GM12878 (cell line): ENCODE measurements around the gene DCBLD1. TPM values are rescaled to one million over a fixed set of nuclear protein-coding genes. Genes with fewer than 3 reads are reported as not detected.

Source experiments
- ATAC-seq: fragments of 200-7000 bp; cut with Tn5 transposase; 3 replicates; pipeline ENCODE4 v1.9.1; 2020; ENCODE audit warnings: mild to moderate bottlenecking, moderate library complexity
- BruUV-seq: library from RNA; stranded (reverse); fragments of 400-500 nt; replicated peaks from 2 replicates; lab custom pipeline; 2021; lab: Mats Ljungman, UMichigan
- CTCF ChIA-PET: fragments of 300-600 bp; sonication (Branson Sonifier 250); formaldehyde crosslinking; extraction: SDS; loops from one replicate; lab custom pipeline; 2021; ENCODE audit warnings: inconsistent platforms; lab: Yijun Ruan, JAX
- POLR2A ChIA-PET: fragments of 350-600 bp; formaldehyde crosslinking; extraction: SDS; loops from one replicate; lab custom pipeline; 2021; ENCODE audit warnings: inconsistent platforms; lab: Charles Lee
- RAD21 ChIA-PET: fragments of 300-600 bp; sonication (Branson Sonifier 250); formaldehyde crosslinking; loops from one replicate; lab custom pipeline; 2023; ENCODE audit warnings: antibody characterized with exemption; ENCODE audit not compliant: unreplicated experiment; lab: Charles Lee
- SMC1A ChIA-PET: fragments of 300-600 bp; sonication (Branson Sonifier 250); formaldehyde crosslinking; loops from one replicate; lab custom pipeline; 2023; ENCODE audit not compliant: unreplicated experiment, uncharacterized antibody; lab: Charles Lee
- DNase-seq: peaks from one replicate; pipeline ENCODE4 v3.0.0-alpha.2; 2011; ENCODE audit warnings: low read depth, low spot score
- FAIRE-seq: peaks from 3 replicates; lab custom pipeline; 2011; peaks lifted over from hg19 to GRCh38; lab: Jason Lieb, UNC
- H2AFZ ChIP-seq: 2 replicates; pipeline ENCODE4 v1.6.0; 2011; ENCODE audit warnings: low read depth, low read length, control low read depth; ENCODE audit not compliant: control insufficient read depth
- H3K27ac ChIP-seq: 2 replicates; pipeline ENCODE4 v1.5.1; 2011; ENCODE audit warnings: control low read depth; ENCODE audit not compliant: control insufficient read depth, insufficient read depth
- H3K27me3 ChIP-seq, 2 experiments: replicated peaks in 1 of 2; 2 replicates each; pipeline versions ENCODE4 v1.6.0 to v1.6.1; 2011; ENCODE audit warnings: low read length in 1 of 2; ENCODE audit not compliant: control insufficient read depth in 2 of 2, insufficient read depth in 2 of 2
- H3K36me3 ChIP-seq, 2 experiments: 2 replicates each; pipeline ENCODE4 v1.5.1; 2011; ENCODE audit warnings: low read length in 1 of 2; ENCODE audit not compliant: control insufficient read depth in 2 of 2, insufficient read depth in 2 of 2
- H3K4me1 ChIP-seq: 2 replicates; pipeline ENCODE4 v1.6.1; 2011; ENCODE audit warnings: mild to moderate bottlenecking, low read length, moderate library complexity, mixed read lengths; ENCODE audit not compliant: control insufficient read depth, insufficient read depth
- H3K4me2 ChIP-seq: 2 replicates; pipeline ENCODE4 v1.6.0; 2011; ENCODE audit warnings: control low read depth; ENCODE audit not compliant: control insufficient read depth, insufficient read depth
- H3K4me3 ChIP-seq: fragments of 200-600 bp; sonication (generic); 2 replicates; pipeline ENCODE4 v1.5.1; 2016
- H3K79me2 ChIP-seq: 2 replicates; pipeline ENCODE4 v1.6.0; 2011; ENCODE audit warnings: low read length; ENCODE audit not compliant: control insufficient read depth, insufficient read depth
- H3K9ac ChIP-seq: 2 replicates; pipeline ENCODE4 v1.8.0; 2011; ENCODE audit warnings: low read length, control low read depth, mixed read lengths; ENCODE audit not compliant: control insufficient read depth, insufficient read depth
- H3K9me3 ChIP-seq: replicated peaks from 3 replicates; pipeline ENCODE4 v1.5.1; 2011; ENCODE audit warnings: mild to moderate bottlenecking, low read length; ENCODE audit not compliant: control insufficient read depth, insufficient read depth
- H4K20me1 ChIP-seq: 2 replicates; pipeline ENCODE4 v1.6.0; 2011; ENCODE audit not compliant: control insufficient read depth, insufficient read depth
- NR2C2 ChIP-seq: IDR thresholded peaks from 2 replicates; pipeline ENCODE4 v1.6.1; 2011; ENCODE audit warnings: borderline replicate concordance, low read depth; ENCODE audit not compliant: control insufficient read depth, insufficient read length
- RAD21 ChIP-seq: IDR thresholded peaks from 2 replicates; pipeline ENCODE4 v1.6.1; 2011; ENCODE audit warnings: mild to moderate bottlenecking, low read depth, low read length, moderate library complexity; ENCODE audit not compliant: insufficient read depth
- SMC3 ChIP-seq: IDR thresholded peaks from 2 replicates; pipeline ENCODE4 v1.6.1; 2011; ENCODE audit warnings: low read length, improper control_type of control experiment, borderline replicate concordance
- ZBTB40 ChIP-seq: fragments of 450-650 bp; IDR thresholded peaks from 2 replicates; pipeline ENCODE4 v1.6.1; 2016; ENCODE audit warnings: mild to moderate bottlenecking, moderate library complexity, borderline replicate concordance
- ZNF384 ChIP-seq: IDR thresholded peaks from 2 replicates; pipeline ENCODE4 v1.6.1; 2012; ENCODE audit warnings: low read depth, mild to moderate bottlenecking, low read length, improper control_type of control experiment, borderline replicate concordance
- WGBS: methylation state at CpG from one replicate; pipeline ENCODE4 v1.1.6; 2016; ENCODE audit warnings: low lambda C conversion rate; ENCODE audit not compliant: insufficient replicate concordance, insufficient coverage; ENCODE audit errors: missing lambda C conversion rate; 5-methylcytosine and 5-hydroxymethylcytosine counted together
- in situ Hi-C: fragments of 300-500 bp; cut with MboI; formaldehyde crosslinking; loops from 9 replicates; pipeline ENCODE4 v1.14.3; 2018; ENCODE audit warnings: mixed read lengths
- intact Hi-C: fragments of 100-400 bp; cut with micrococcal nuclease; formaldehyde crosslinking; loops from one replicate; pipeline ENCODE4 v1.14.2; 2022; ENCODE audit not compliant: unreplicated experiment
- polyA plus RNA-seq, 11 experiments: library from polyadenylated mRNA; depleted of rRNA in 4 of 11; unstranded in 6 of 11; stranded (reverse) in 5 of 11; fragments of >200 nt; fragmentation: Nextera tagmentation in 4 of 11; fragmentation: Illumina TruSeq in 1 of 11; extraction: Ambion mirVana in 4 of 11; extraction: Trizol in 1 of 11; gene quantifications; 1 replicate in 1 of 11; 2 replicates in 10 of 11; pipeline versions ENCODE4 v1.2.1 to v1.2.3, GENCODE V29; 2011 to 2016; ENCODE audit warnings: inconsistent platforms in 2 of 11, missing spikeins in 2 of 11, low read depth in 1 of 11
- total RNA-seq, 4 experiments: library from RNA; depleted of rRNA in 3 of 4; stranded (reverse); fragments of >200 nt in 3 of 4; fragmentation: Illumina TruSeq in 1 of 4; extraction: Trizol in 1 of 4; gene quantifications; 2 replicates each; pipeline versions ENCODE4 v1.2.1 to v1.2.3, GENCODE V29; 2013 to 2021
- TF ChIP-seq, protein P1 (sequence below), 3 experiments: IDR thresholded peaks in 2 of 3; conservative IDR thresholded peaks in 1 of 3; 2 replicates each; pipeline ENCODE4 v1.5.1; 2011; ENCODE audit warnings: low read depth in 3 of 3, low read length in 3 of 3, mild to moderate bottlenecking in 3 of 3, control low read depth in 2 of 3, moderate library complexity in 2 of 3, inconsistent platforms in 1 of 3, mixed read lengths in 1 of 3; ENCODE audit not compliant: control insufficient read depth in 2 of 3, insufficient read depth in 1 of 3; ENCODE audit errors: extremely low read depth in 1 of 3

The DCBLD1 gene
- total and polyA plus RNA-seq, 10 of the 15 experiments (the other 5 are each of a cell fraction or from before 2014, with no cell fraction given) = 0.92 to 9.2 (median 8.3) TPM

DNA sequence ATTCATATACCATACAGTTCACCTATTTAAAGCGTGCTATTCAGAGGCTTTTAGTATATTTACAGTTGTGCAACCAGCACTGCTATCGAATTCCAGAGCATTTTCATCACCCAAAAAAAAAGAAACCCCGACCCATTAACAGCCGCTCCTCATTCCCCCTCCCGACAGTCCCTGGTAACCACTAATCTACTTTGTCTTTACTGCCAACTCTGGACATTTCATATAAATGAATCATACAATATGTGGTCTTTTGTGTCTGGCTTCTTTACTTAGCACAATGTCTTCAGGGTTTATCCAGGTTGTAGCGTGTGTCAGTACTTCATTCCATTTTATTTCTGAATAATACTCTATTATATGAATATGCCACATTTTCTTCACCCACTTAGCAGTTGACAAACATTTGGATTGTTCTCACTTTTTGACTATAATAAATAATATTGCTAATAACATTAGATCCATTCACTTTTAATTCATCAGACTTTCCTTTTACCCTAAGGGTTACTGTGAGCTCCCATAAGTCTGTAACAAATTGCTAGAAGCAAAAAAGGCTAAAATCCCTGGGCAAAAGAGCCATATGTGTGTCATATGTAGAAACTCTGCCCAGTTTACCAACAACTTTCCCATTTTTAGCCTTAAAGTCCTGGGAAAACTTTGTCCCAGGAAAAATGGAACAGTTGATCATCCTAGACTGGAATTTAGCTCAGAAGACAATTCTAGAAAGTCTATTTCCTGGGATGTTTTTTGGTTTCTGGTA lies 33.6 kb upstream of the DCBLD1 start (continued):
- no peak for TF ChIP-seq ZBTB40

DNA sequence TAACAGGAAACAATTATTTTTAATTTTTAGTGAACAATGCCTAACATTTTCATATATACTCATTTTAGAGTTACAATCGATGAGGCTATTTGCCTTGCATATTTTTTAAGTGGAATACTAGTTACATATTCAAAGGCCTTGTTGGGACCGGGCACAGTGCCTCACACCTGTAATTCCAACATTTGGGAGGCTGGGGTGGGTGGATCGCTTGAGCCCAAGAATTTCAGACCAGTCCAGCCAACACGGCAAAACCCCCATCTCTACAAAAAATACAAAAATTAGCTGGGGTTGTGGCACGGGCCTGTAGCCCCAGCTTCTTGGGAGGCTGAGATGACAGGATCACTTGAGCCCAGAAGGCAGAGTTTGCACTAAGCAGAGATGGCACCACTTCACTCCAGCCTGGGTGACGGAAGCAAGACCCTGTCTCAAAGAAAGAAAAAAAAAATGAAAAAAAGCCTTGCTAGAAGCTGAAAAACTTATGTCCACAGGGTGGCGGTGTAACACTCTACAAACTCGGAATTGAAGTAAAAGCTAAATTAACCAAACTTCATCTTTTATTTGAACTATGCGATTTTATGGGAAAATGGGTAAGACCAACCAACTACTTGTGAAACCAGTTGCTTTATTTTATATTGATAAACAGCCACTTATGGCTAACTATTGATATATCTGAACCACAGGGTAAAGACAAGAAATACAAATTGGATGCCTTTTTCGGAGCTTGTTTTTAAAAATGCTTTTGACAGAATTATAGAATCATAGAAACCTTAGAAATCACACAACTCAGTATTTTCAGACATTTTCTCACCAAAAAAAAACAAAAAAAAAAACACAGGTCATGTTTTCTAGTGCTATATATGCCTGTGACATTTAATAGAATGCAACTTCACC lies 32.7 kb upstream of the DCBLD1 start:
- Histone ChIP-seq H4K20me1 (no peaks in the 10 kb centered on the region), H3K27ac (no peak overlapping the region), H3K36me3 (no peaks in the 10 kb centered on the region), H3K4me1 (no peaks in the 10 kb centered on the region), H3K4me3 (no peak overlapping the region), H2AFZ (peak overlapping the region; percentile 30; the same call in 1 of the 2 replicates), H3K79me2 (no peaks in the 10 kb centered on the region), H3K9ac (no peak overlapping the region), H3K4me2 (no peak overlapping the region), H3K27me3 (no peaks in the 10 kb centered on the region), H3K9me3 (no peaks in the 10 kb centered on the region)
- RAD21 ChIA-PET = interaction anchor here (0.6 to 5.3 kb wide), 22 partner anchors 15 to 947 kb away, joined by 3 to 71 read pairs (median 4); partner anchors contain the start of gene GOPC
- no TSS peak for BruUV-seq
- TF ChIP-seq NR2C2 (no peak), SMC3 (peak; percentile 71; the same call in 1 of the 2 replicates), RAD21 (peak; percentile 86), ZNF384 (peak; percentile 89)
- TF ChIP-seq, protein P1, sequence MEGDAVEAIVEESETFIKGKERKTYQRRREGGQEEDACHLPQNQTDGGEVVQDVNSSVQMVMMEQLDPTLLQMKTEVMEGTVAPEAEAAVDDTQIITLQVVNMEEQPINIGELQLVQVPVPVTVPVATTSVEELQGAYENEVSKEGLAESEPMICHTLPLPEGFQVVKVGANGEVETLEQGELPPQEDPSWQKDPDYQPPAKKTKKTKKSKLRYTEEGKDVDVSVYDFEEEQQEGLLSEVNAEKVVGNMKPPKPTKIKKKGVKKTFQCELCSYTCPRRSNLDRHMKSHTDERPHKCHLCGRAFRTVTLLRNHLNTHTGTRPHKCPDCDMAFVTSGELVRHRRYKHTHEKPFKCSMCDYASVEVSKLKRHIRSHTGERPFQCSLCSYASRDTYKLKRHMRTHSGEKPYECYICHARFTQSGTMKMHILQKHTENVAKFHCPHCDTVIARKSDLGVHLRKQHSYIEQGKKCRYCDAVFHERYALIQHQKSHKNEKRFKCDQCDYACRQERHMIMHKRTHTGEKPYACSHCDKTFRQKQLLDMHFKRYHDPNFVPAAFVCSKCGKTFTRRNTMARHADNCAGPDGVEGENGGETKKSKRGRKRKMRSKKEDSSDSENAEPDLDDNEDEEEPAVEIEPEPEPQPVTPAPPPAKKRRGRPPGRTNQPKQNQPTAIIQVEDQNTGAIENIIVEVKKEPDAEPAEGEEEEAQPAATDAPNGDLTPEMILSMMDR (IDR thresholded peaks at IDR 0.05 in 2 of 3, conservative IDR thresholded peaks at IDR 0.05 in 1 of 3; ENCODE audit: control insufficient read depth in 2 of 3, extremely low read depth in 1 of 3, insufficient read depth in 1 of 3, low read depth in 3 of 3, low read length in 3 of 3) = peak; percentile 59 to 68 (median 59); a peak in 5 of 6 replicates
- CTCF ChIA-PET = interaction anchor here (0.7 to 6.4 kb wide), 41 partner anchors 8 to 1661 kb away, joined by 3 to 121 read pairs (median 4); partner anchors contain the start of genes GOPC and ROS1
- POLR2A ChIA-PET = no interaction called here
- FAIRE-seq (peak; percentile 85), ATAC-seq (peak; percentile 62), DNase-seq (peak; percentile 12)
- in situ Hi-C loops = loop anchor here (5.0 to 10.0 kb wide), 2 partner anchors 103 to 385 kb away; no protein-coding TSS in a partner anchor
- SMC1A ChIA-PET = interaction anchor here (0.6 to 5.2 kb wide), 35 partner anchors 8 to 691 kb away, joined by 3 to 61 read pairs (median 4); partner anchors contain the start of genes GOPC and ROS1
- WGBS = 28% methylated on average over 10 of the region's 10 CpGs
- intact Hi-C loops = loop anchor here (1.0 to 2.0 kb wide), 3 partner anchors 107 to 381 kb away; no protein-coding TSS in a partner anchor
